OCI-LY7 (cell line): Measurements from ENCODE around the gene CGNL1. TPM values are rescaled to one million over a fixed set of nuclear protein-coding genes. Genes with fewer than 3 reads are reported as not detected.

ENCODE experiments used
- BruUV-seq: library from RNA; stranded (reverse); fragments of 400-500 nt; replicated peaks from 2 replicates; lab custom pipeline; 2021; lab: Mats Ljungman, UMichigan
- CTCF ChIA-PET: fragments of 300-600 bp; sonication (Branson Sonifier 250); formaldehyde crosslinking; loops from one replicate; lab custom pipeline; 2022; ENCODE audit warnings: antibody characterized with exemption; ENCODE audit not compliant: unreplicated experiment; lab: Charles Lee
- POLR2A ChIA-PET: fragments of 300-600 bp; sonication (Branson Sonifier 250); formaldehyde crosslinking; loops from one replicate; lab custom pipeline; 2022; ENCODE audit warnings: antibody characterized with exemption; lab: Charles Lee
- DNase-seq: peaks from one replicate; pipeline ENCODE4 v3.0.0-alpha.2; 2015; ENCODE audit warnings: low spot score
- H2AFZ ChIP-seq: fragments of 200-600 bp; sonication (generic), shearing (Covaris generic); 2 replicates; pipeline ENCODE4 v1.6.1; 2014; ENCODE audit warnings: mild to moderate bottlenecking, antibody characterized with exemption, low read length, moderate library complexity
- H3K27ac ChIP-seq: fragments of 200-600 bp; sonication (generic); 2 replicates; pipeline ENCODE4 v1.5.1; 2014; ENCODE audit warnings: mixed run types, low read depth, mild to moderate bottlenecking, moderate library complexity, low read length, inconsistent platforms; ENCODE audit not compliant: poor library complexity, severe bottlenecking
- H3K36me3 ChIP-seq: fragments of 200-600 bp; sonication (generic); 2 replicates; pipeline ENCODE4 v1.6.1; 2014; ENCODE audit warnings: mild to moderate bottlenecking, antibody characterized with exemption, low read length, moderate library complexity, mixed read lengths; ENCODE audit not compliant: insufficient read depth
- H3K4me1 ChIP-seq: fragments of 200-600 bp; sonication (generic); 2 replicates; pipeline ENCODE4 v1.5.1; 2014; ENCODE audit warnings: mild to moderate bottlenecking, low read length; ENCODE audit not compliant: insufficient read depth, poor library complexity, severe bottlenecking
- H3K4me2 ChIP-seq: fragments of 200-600 bp; sonication (generic); 2 replicates; pipeline ENCODE4 v1.6.1; 2014; ENCODE audit warnings: mild to moderate bottlenecking, low read length
- H3K4me3 ChIP-seq: fragments of 200-600 bp; sonication (generic); 2 replicates; pipeline ENCODE4 v1.5.1; 2014; ENCODE audit warnings: mild to moderate bottlenecking, low read depth, low read length; ENCODE audit not compliant: poor library complexity, severe bottlenecking
- H3K79me2 ChIP-seq: fragments of 200-600 bp; sonication (generic); 2 replicates; pipeline ENCODE4 v1.6.1; 2016; ENCODE audit warnings: low read depth, mild to moderate bottlenecking, low read length, moderate library complexity, mixed read lengths; ENCODE audit not compliant: insufficient read depth
- H3K9me2 ChIP-seq: fragments of 200-600 bp; sonication (generic); 2 replicates; pipeline ENCODE4 v1.6.1; 2016; ENCODE audit warnings: mild to moderate bottlenecking, low read length, mixed read lengths; ENCODE audit not compliant: insufficient read depth
- H3K9me3 ChIP-seq: fragments of 200-600 bp; sonication (generic); 2 replicates; pipeline ENCODE4 v1.6.1; 2014; ENCODE audit warnings: mild to moderate bottlenecking, mixed run types, low read length, mixed read lengths
- H4K20me1 ChIP-seq: fragments of 200-600 bp; sonication (generic); 2 replicates; pipeline ENCODE4 v1.6.1; 2014; ENCODE audit warnings: mild to moderate bottlenecking, antibody characterized with exemption, low read length, moderate library complexity, mixed read lengths; ENCODE audit not compliant: insufficient read depth
- CTCF ChIP-seq: fragments of 200-600 bp; sonication (generic); conservative IDR thresholded peaks from 2 replicates; pipeline ENCODE4 v1.5.1; 2014; ENCODE audit warnings: mild to moderate bottlenecking, antibody characterized with exemption, low read length, moderate library complexity, mixed read lengths
- EZH2phosphoT487 ChIP-seq: fragments of 200-600 bp; sonication (generic); IDR thresholded peaks from 2 replicates; pipeline ENCODE4 v1.6.1; 2018; ENCODE audit warnings: low read depth, borderline replicate concordance, mild to moderate bottlenecking, mixed run types, antibody characterized with exemption, low read length, moderate library complexity, mixed read lengths
- intact Hi-C: fragments of 100-400 bp; cut with micrococcal nuclease; formaldehyde crosslinking; loops from one replicate; pipeline ENCODE4 v1.10.0; 2022; ENCODE audit not compliant: unreplicated experiment
- total RNA-seq, 2 experiments: library from RNA; depleted of rRNA in 1 of 2; stranded (reverse); fragments of >200 nt in 1 of 2; shearing (Covaris generic) in 1 of 2; gene quantifications; 2 replicates each; pipeline ENCODE4 v1.2.3, GENCODE V29; 2014 to 2022

CGNL1 gene
- total RNA-seq, 2 experiments from 2014 or later = 0.04 TPM; not detected in 1

DNA sequence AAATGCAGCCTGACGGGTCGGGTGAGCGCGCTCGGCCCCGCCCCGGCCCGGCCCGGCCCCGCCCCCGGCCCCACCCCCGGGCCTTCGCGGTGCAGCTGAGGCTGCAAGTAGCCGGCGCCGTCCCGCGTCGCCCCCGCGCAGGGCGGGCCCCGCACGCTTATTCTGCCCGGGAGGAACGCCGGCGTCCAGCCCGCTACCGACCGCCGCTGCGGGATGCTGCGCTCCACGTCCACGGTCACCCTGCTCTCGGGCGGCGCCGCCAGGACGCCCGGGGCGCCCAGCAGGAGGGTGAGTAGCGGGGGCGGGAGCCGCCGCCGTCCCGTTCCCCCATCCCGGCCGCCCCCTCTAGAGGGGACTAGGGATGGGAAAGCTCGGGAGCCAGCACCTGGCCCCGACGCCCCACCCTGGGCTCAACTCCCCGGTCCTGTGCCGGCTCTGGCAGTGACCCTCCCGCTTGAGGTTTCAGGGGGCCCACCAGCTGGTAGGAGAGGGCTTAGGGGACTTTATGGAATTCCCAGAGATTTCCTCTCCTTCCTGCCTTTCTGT lies 215.6 kb downstream of the CGNL1 start, which contains the start of gene MYZAP:
Gene MYZAP, plus strand, starts transcription at position 83 of the 546 bp plus-strand sequence. Its CDS starts 131 bp downstream, at position 214.
- Histone ChIP-seq H3K9me2 (no peaks in the 10 kb centered on the region), H3K79me2 (no peaks in the 10 kb centered on the region), H3K9me3 (no peaks in the 10 kb centered on the region), H3K4me2 (no peak within 1 kb of the TSS), H4K20me1 (no peaks in the 10 kb centered on the region), H3K4me1 (no peaks in the 10 kb centered on the region), H3K27ac (no peak within 1 kb of the TSS), H3K4me3 (no peak within 1 kb of the TSS), H3K36me3 (no peaks in the 10 kb centered on the region), H2AFZ (no peak within 1 kb of the TSS)
- TF ChIP-seq CTCF (no peak), EZH2phosphoT487 (no peak)
- no TSS peak for BruUV-seq
- DNase-seq = no peak
- intact Hi-C loops = no loop called here
- POLR2A ChIA-PET = no interaction called here
- CTCF ChIA-PET = no interaction called here

- BruUV-seq = no TSS peak
- CTCF ChIA-PET = no interaction called here
Measured at GRCh38 chr15:57592426-57592825, 216.1 kb downstream of the CGNL1 start.

More at GRCh38 chr15:57592426-57592825, 216.1 kb downstream of the CGNL1 start:
- POLR2A ChIA-PET = no interaction called here
- H4K20me1 ChIP-seq = no peaks in the 10 kb centered on the region
- no peaks in the 10 kb centered on the region for H3K79me2 ChIP-seq
- H3K9me2 ChIP-seq = no peaks in the 10 kb centered on the region
- DNase-seq = no peak
- intact Hi-C loops = no loop called here
- H2AFZ ChIP-seq = no peak overlapping the region
- no peaks in the 10 kb centered on the region for H3K9me3 ChIP-seq
- TF ChIP-seq EZH2phosphoT487 (no peak), CTCF (no peak)
- no peak overlapping the region for H3K4me3 ChIP-seq
- no peak overlapping the region for H3K27ac ChIP-seq
- H3K4me2 ChIP-seq = no peak overlapping the region
- H3K36me3 ChIP-seq = no peaks in the 10 kb centered on the region
- no peaks in the 10 kb centered on the region for H3K4me1 ChIP-seq
